ENCODE data around the gene XRN2. TPM values are rescaled to one million over a fixed set of nuclear protein-coding genes. Genes with fewer than 3 reads are reported as not detected.

The XRN2 gene
- polyA plus RNA-seq, 3 donors, result 53.1 to 111 (median 101) TPM

GRCh38 chr20:21265261-21266190, 37.6 kb upstream of the XRN2 start:
- intact Hi-C loops (cut with micrococcal nuclease), result no loop called here
- Histone ChIP-seq H3K27me3 (ENCODE audit: control insufficient read depth in 2 of 2, insufficient read depth in 2 of 2, low read length in 2 of 2) (no peaks in the 10 kb centered on the region), H3K4me3 (replicated peaks in 1 of 3; ENCODE audit: low read depth in 2 of 3, low read length in 3 of 3) (no peak overlapping the region), H3K9me3 (replicated peaks in 1 of 2; ENCODE audit: control insufficient read depth in 1 of 2, insufficient read depth in 1 of 2, low read length in 2 of 2) (peaks cover 0 to 12% of the 10 kb centered on the region in 2 donors), H3K79me2 (ENCODE audit: insufficient read depth, low read length) (no peaks in the 10 kb centered on the region), H3K4me2 (replicated peaks; ENCODE audit: extremely low read depth, low read length, poor library complexity, severe bottlenecking) (no peak overlapping the region), H4K20me1 (ENCODE audit: insufficient read depth, low read length) (no peaks in the 10 kb centered on the region), H3K27ac (ENCODE audit: low read depth in 1 of 2, low read length in 2 of 2) (no peak overlapping the region), H3K9ac (ENCODE audit: insufficient read depth, low read length, poor library complexity, severe bottlenecking) (no peak overlapping the region), H2AFZ (ENCODE audit: insufficient read depth, low read depth, low read length, poor library complexity, severe bottlenecking) (no peak overlapping the region), H3K36me3 (replicated peaks in 1 of 2; ENCODE audit: control insufficient read depth in 1 of 2, insufficient read depth in 2 of 2, low read length in 2 of 2) (no peaks in the 10 kb centered on the region), H3K4me1 (ENCODE audit: control insufficient read depth in 1 of 2, insufficient read depth in 2 of 2, low read length in 2 of 2) (no peaks in the 10 kb centered on the region)
- no peaks in the 10 kb centered on the region for H3K36me3 Mint-ChIP-seq
- WGBS (ENCODE audit: insufficient coverage), result 86% methylated on average over 12 of the region's 15 CpGs
- H3K4me3 Mint-ChIP-seq, result no peak overlapping the region
- TF ChIP-seq CTCF (IDR thresholded peaks at IDR 0.05), result no peak
- H3K27me3 Mint-ChIP-seq (ENCODE audit: low read depth in 3 of 3), result peaks cover 3 to 15% (median 5%) of the 10 kb centered on the region in 3 donors
- DNase-seq, result no peak
- no peak overlapping the region for H3K27ac Mint-ChIP-seq
- no peaks in the 10 kb centered on the region for H3K4me1 Mint-ChIP-seq
- H3K9me3 Mint-ChIP-seq, result peaks cover 0 to 10% (median 8%) of the 10 kb centered on the region in 7 donors

GRCh38 chr20:21266191-21266536, 37.0 kb upstream of the XRN2 start:
- Histone ChIP-seq H3K4me2 (replicated peaks; ENCODE audit: extremely low read depth, low read length, poor library complexity, severe bottlenecking) (no peak overlapping the region), H3K27me3 (ENCODE audit: control insufficient read depth in 2 of 2, insufficient read depth in 2 of 2, low read length in 2 of 2) (no peaks in the 10 kb centered on the region), H3K27ac (ENCODE audit: low read depth in 1 of 2, low read length in 2 of 2) (no peak overlapping the region), H2AFZ (ENCODE audit: insufficient read depth, low read depth, low read length, poor library complexity, severe bottlenecking) (no peak overlapping the region), H4K20me1 (ENCODE audit: insufficient read depth, low read length) (no peaks in the 10 kb centered on the region), H3K9me3 (replicated peaks in 1 of 2; ENCODE audit: control insufficient read depth in 1 of 2, insufficient read depth in 1 of 2, low read length in 2 of 2) (peaks cover 0 to 12% of the 10 kb centered on the region in 2 donors), H3K79me2 (ENCODE audit: insufficient read depth, low read length) (no peaks in the 10 kb centered on the region), H3K4me1 (ENCODE audit: control insufficient read depth in 1 of 2, insufficient read depth in 2 of 2, low read length in 2 of 2) (no peaks in the 10 kb centered on the region), H3K4me3 (replicated peaks in 1 of 3; ENCODE audit: low read depth in 2 of 3, low read length in 3 of 3) (no peak overlapping the region), H3K36me3 (replicated peaks in 1 of 2; ENCODE audit: control insufficient read depth in 1 of 2, insufficient read depth in 2 of 2, low read length in 2 of 2) (no peaks in the 10 kb centered on the region), H3K9ac (ENCODE audit: insufficient read depth, low read length, poor library complexity, severe bottlenecking) (no peak overlapping the region)
- Mint-ChIP-seq H3K27ac (no peak overlapping the region), H3K4me1 (no peaks in the 10 kb centered on the region), H3K27me3 (ENCODE audit: low read depth in 3 of 3) (peaks cover 2 to 15% (median 3%) of the 10 kb centered on the region in 3 donors), H3K9me3 (peaks cover 0 to 10% (median 8%) of the 10 kb centered on the region in 7 donors), H3K36me3 (no peaks in the 10 kb centered on the region), H3K4me3 (no peak overlapping the region)
- DNase-seq, result no peak
- intact Hi-C loops (cut with micrococcal nuclease), result no loop called here
- WGBS (ENCODE audit: insufficient coverage), result 100% methylated on average over 2 of the region's 5 CpGs
- TF ChIP-seq CTCF (IDR thresholded peaks at IDR 0.05), result no peak

All from CD14-positive monocyte (primary cell).